Osteocyte (in vitro differentiated cells): ENCODE measurements around the gene RAI14. TPM values are rescaled to one million over a fixed set of nuclear protein-coding genes. Genes with fewer than 3 reads are reported as not detected.

ENCODE experiments used
- DNase-seq: peaks from one replicate; pipeline ENCODE4 v3.0.0; 2021; ENCODE audit warnings: mixed read lengths; ENCODE audit not compliant: unreplicated experiment; ENCODE audit errors: extremely low spot score
- H3K27ac Mint-ChIP-seq: one replicate; pipeline ENCODE4 v1.8.0; 2021; ENCODE audit warnings: mild to moderate bottlenecking, mixed read lengths; ENCODE audit not compliant: unreplicated experiment
- H3K27me3 Mint-ChIP-seq: one replicate; pipeline ENCODE4 v1.8.0; 2021; ENCODE audit warnings: mixed read lengths; ENCODE audit not compliant: unreplicated experiment
- H3K36me3 Mint-ChIP-seq: one replicate; pipeline ENCODE4 v1.8.0; 2021; ENCODE audit warnings: mixed read lengths; ENCODE audit not compliant: unreplicated experiment
- H3K4me1 Mint-ChIP-seq: one replicate; pipeline ENCODE4 v1.8.0; 2021; ENCODE audit warnings: mixed read lengths; ENCODE audit not compliant: unreplicated experiment
- H3K4me3 Mint-ChIP-seq: one replicate; pipeline ENCODE4 v1.8.0; 2021; ENCODE audit warnings: mild to moderate bottlenecking, moderate library complexity, mixed read lengths; ENCODE audit not compliant: unreplicated experiment
- H3K9me3 Mint-ChIP-seq: one replicate; pipeline ENCODE4 v1.8.0; 2021; ENCODE audit warnings: mixed read lengths; ENCODE audit not compliant: unreplicated experiment
- CTCF ChIP-seq: fragments of 200-600 bp; sonication (generic); IDR thresholded peaks from 2 replicates; pipeline ENCODE4 v1.5.0; 2021; ENCODE audit warnings: antibody characterized with exemption, mild to moderate bottlenecking, moderate library complexity
- total RNA-seq: library from RNA; stranded (reverse); gene quantifications from 2 replicates; pipeline ENCODE4 v1.2.1, GENCODE V29; 2021

RAI14 gene
- total RNA-seq, 1 donor from 2014 or later: 130 TPM

DNA sequence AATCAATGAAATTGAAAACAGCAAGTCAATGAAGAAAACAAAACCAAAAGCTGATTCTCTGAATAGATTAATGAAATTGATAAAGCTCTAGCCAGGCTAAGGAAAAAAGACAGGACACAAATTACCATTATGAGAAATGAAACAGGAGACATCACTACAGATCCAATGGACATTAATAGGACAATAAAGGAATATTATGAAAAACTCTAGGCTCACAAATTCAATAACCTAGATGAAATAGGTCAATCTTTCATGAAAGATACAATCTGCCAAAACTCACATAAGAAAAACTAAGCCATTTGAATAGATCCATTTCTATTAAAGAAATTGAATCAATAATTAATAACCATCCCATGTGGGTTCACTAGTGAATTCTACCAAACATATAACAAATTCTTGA lies 220.1 kb downstream of the RAI14 start:
- DNase-seq: no peak
- no peak overlapping the region for H3K27ac Mint-ChIP-seq
- TF ChIP-seq CTCF: no peak
- H3K9me3 Mint-ChIP-seq: peaks cover 22% of the 10 kb centered on the region
- H3K4me3 Mint-ChIP-seq: no peak overlapping the region
- H3K27me3 Mint-ChIP-seq: no peaks in the 10 kb centered on the region
- no peaks in the 10 kb centered on the region for H3K4me1 Mint-ChIP-seq
- peaks cover 5% of the 10 kb centered on the region for H3K36me3 Mint-ChIP-seq

GRCh38 chr5:34881246-34881645 lies 225.1 kb downstream of the RAI14 start:
- no peaks in the 10 kb centered on the region for H3K4me1 Mint-ChIP-seq
- TF ChIP-seq CTCF: no peak
- H3K9me3 Mint-ChIP-seq: peaks cover 7% of the 10 kb centered on the region
- H3K27me3 Mint-ChIP-seq: no peaks in the 10 kb centered on the region
- DNase-seq: no peak
- peaks cover 4% of the 10 kb centered on the region for H3K36me3 Mint-ChIP-seq
- no peak overlapping the region for H3K27ac Mint-ChIP-seq
- H3K4me3 Mint-ChIP-seq: no peak overlapping the region

Other genes with a start within 250 kb of the RAI14 start
- 0.59 TPM in 1 of 2 replicates, not detected in the other for gene TTC23L, start 182.8 kb downstream of the RAI14 start, total RNA-seq